Astrocyte (in vitro differentiated cells and primary cell): ENCODE data around the gene TBC1D2.

ENCODE experiments used
- CTCF ChIP-seq: IDR thresholded peaks from 2 replicates; pipeline ENCODE4 v1.5.1; 2011; ENCODE audit warnings: low read depth, mild to moderate bottlenecking, inconsistent platforms, low read length, moderate library complexity; ENCODE audit not compliant: insufficient read depth
- EZH2 ChIP-seq: IDR thresholded peaks from 2 replicates; pipeline ENCODE4 v1.6.1; 2012; ENCODE audit warnings: mild to moderate bottlenecking, low read length, inconsistent platforms; ENCODE audit not compliant: insufficient read depth

DNA sequence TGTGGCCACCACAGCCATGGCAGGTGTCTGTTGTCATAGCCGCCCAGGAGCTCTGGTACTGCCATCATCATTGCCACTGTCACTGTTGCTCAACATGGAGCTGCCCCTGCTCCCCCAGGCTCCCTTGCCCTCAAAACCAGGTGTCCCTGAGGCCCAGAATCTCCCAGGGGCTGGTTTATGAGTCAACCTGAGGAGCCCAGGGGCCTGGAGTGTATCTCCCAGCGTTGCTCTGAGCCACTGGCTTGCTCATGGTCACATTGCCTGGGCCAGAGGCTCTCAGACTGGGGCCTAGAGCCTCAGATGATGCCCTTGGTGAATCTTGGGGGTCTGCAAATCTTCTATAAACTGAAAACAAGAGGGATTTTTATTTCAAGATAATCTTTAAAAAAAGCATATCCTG lies 24.7 kb upstream of the TBC1D2 start:
- TF ChIP-seq EZH2 (no peak), CTCF (no peak)
